ENCODE results near the gene PRRG3. TPM values are rescaled to one million over a fixed set of nuclear protein-coding genes. Genes with fewer than 3 reads are reported as not detected.

PRRG3 gene
- total RNA-seq, 1 donor from 2014 or later = 0.33 TPM

DNA sequence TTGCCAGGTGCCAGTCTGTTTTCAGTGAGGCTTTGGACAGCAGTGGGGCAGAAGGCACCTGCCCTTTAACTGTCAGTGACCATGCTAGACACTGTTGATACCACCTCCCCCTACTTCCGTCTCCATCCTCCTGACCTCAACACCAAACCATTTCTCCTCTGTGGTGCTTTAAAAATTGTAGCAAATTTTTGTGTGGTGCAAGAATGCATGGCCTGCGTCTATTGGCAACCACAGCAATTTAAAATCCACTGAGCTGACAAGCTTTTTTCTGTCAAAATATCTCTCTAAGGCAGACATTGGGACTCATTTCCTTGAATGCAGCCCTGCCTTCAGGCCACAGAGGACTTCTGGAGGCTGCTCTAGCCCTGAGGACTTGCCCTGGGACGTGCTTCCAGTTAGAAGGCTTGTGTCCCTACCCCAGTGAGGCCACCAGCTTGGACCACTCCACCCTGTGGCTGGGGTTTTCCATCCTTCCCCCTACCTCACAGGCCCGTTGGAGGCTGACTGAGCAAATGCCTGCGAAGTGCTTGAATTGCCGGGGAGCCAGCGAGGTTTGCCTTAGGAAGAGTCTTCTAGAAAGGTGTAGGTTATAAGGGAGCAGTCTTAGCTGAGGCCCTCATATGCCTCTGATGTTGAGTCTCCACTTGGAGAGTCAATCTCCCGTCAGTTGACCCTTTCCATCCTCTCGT, 6.9 kb downstream of the PRRG3 start:
- H3K27me3 ChIP-seq (ENCODE audit: control insufficient read depth, insufficient read depth, low read length) = no peaks in the 10 kb centered on the region
- no peak overlapping the region for H3K4me3 ChIP-seq (ENCODE audit: low read depth, low read length)
- DNase-seq (ENCODE audit: low read depth) = no peak
- TF ChIP-seq, protein P1, sequence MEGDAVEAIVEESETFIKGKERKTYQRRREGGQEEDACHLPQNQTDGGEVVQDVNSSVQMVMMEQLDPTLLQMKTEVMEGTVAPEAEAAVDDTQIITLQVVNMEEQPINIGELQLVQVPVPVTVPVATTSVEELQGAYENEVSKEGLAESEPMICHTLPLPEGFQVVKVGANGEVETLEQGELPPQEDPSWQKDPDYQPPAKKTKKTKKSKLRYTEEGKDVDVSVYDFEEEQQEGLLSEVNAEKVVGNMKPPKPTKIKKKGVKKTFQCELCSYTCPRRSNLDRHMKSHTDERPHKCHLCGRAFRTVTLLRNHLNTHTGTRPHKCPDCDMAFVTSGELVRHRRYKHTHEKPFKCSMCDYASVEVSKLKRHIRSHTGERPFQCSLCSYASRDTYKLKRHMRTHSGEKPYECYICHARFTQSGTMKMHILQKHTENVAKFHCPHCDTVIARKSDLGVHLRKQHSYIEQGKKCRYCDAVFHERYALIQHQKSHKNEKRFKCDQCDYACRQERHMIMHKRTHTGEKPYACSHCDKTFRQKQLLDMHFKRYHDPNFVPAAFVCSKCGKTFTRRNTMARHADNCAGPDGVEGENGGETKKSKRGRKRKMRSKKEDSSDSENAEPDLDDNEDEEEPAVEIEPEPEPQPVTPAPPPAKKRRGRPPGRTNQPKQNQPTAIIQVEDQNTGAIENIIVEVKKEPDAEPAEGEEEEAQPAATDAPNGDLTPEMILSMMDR (IDR thresholded peaks at IDR 0.05; ENCODE audit: insufficient read depth, low read length, poor library complexity, severe bottlenecking) = no peak
- H3K36me3 ChIP-seq (ENCODE audit: control insufficient read depth, insufficient read depth, low read length) = no peaks in the 10 kb centered on the region

- no peaks in the 10 kb centered on the region for H3K36me3 ChIP-seq (ENCODE audit: control insufficient read depth, insufficient read depth, low read length)
- no peak for DNase-seq (ENCODE audit: low read depth)
- TF ChIP-seq, protein P1 (IDR thresholded peaks at IDR 0.05; ENCODE audit: insufficient read depth, low read length, poor library complexity, severe bottlenecking) = no peak
- H3K27me3 ChIP-seq (ENCODE audit: control insufficient read depth, insufficient read depth, low read length) = no peaks in the 10 kb centered on the region
- no peak overlapping the region for H3K4me3 ChIP-seq (ENCODE audit: low read depth, low read length)
Measured at GRCh38 chrX:151702741-151703340, 7.6 kb downstream of the PRRG3 start.

DNA sequence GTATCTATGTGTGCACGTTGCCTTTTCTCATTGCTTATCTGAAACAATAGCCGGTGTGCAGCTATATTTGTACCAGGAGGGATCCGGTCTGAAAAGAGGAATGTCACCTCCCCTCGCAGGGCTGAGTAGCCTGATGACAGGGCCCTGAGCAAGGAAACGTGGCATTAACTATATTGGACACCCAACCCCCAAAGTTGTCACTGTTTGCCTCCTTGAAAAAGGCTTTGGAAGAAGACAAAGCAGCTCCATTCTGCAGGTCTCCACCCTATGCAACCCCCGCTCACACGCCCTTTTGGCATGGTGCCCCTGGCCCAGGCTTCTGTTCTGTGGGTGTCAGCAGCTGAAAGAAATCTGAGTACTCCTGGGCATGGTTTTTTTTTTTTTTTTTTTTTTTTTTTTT, 8.2 kb downstream of the PRRG3 start:
- no peaks in the 10 kb centered on the region for H3K36me3 ChIP-seq (ENCODE audit: control insufficient read depth, insufficient read depth, low read length)
- TF ChIP-seq, protein P1 (IDR thresholded peaks at IDR 0.05; ENCODE audit: insufficient read depth, low read length, poor library complexity, severe bottlenecking) = no peak
- no peak for DNase-seq (ENCODE audit: low read depth)
- no peaks in the 10 kb centered on the region for H3K27me3 ChIP-seq (ENCODE audit: control insufficient read depth, insufficient read depth, low read length)
- H3K4me3 ChIP-seq (ENCODE audit: low read depth, low read length) = no peak overlapping the region

GRCh38 chrX:151704041-151704663, 8.9 kb downstream of the PRRG3 start:
- no peaks in the 10 kb centered on the region for H3K36me3 ChIP-seq (ENCODE audit: control insufficient read depth, insufficient read depth, low read length)
- no peak overlapping the region for H3K4me3 ChIP-seq (ENCODE audit: low read depth, low read length)
- no peaks in the 10 kb centered on the region for H3K27me3 ChIP-seq (ENCODE audit: control insufficient read depth, insufficient read depth, low read length)
- TF ChIP-seq, protein P1 (IDR thresholded peaks at IDR 0.05; ENCODE audit: insufficient read depth, low read length, poor library complexity, severe bottlenecking) = no peak
- no peak for DNase-seq (ENCODE audit: low read depth)

DNA sequence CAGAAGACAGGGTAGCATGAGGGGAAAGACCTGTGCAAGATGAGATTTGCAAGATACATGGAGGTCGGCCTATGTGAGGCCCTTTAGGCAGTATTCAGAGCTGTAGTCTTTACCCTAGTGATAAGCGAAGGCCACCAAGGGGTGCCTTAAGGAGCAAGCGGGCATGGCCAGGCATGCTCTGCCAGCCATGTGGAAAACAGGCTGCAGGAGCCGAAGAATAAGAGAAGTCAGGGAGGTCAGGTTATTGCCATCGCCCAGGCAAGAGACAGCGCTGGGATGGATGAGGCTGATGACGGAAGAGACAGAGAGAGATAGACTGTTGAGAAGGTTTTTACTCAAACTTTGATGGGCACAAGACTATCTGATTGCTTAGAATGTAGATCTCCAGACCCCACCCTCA, 13.6 kb downstream of the PRRG3 start:
- TF ChIP-seq, protein P1 (IDR thresholded peaks at IDR 0.05; ENCODE audit: insufficient read depth, low read length, poor library complexity, severe bottlenecking) = no peak
- Histone ChIP-seq H3K27me3 (ENCODE audit: control insufficient read depth, insufficient read depth, low read length) (no peaks in the 10 kb centered on the region), H3K4me3 (ENCODE audit: low read depth, low read length) (no peak overlapping the region), H3K36me3 (ENCODE audit: control insufficient read depth, insufficient read depth, low read length) (no peaks in the 10 kb centered on the region)
- DNase-seq (ENCODE audit: low read depth) = no peak
